Fibroblast of gingiva (primary cell): Measurements from ENCODE around the gene TRPT1.
A peak's percentile ranks its signal among the peaks of the same experiment; 100 is the strongest.

Source experiments
- DNase-seq: peaks from one replicate; pipeline ENCODE4 v3.0.0-alpha.2; 2011; ENCODE audit warnings: low read depth

TRPT1 gene

GRCh38 chr11:64230171-64230984 is 4.4 kb upstream of the TRPT1 start, which contains the start of gene DNAJC4:
DNAJC4 (plus strand) TSS chr11:64230548; CDS start chr11:64230855, 307 bp downstream.
- DNase-seq, result peak; percentile 75

GRCh38 chr11:64229744-64230170 is 3.8 kb upstream of the TRPT1 start:
- no peak for DNase-seq

- no peak for DNase-seq
Measured at GRCh38 chr11:64229090-64229743, 3.2 kb upstream of the TRPT1 start.

- no peak for DNase-seq
Measured at GRCh38 chr11:64227405-64227956, 1.5 kb upstream of the TRPT1 start.

- no peak for DNase-seq
Measured at GRCh38 chr11:64226507-64227051, 593 bp upstream of the TRPT1 start.

GRCh38 chr11:64224891-64225607 is 937 bp downstream of the TRPT1 start:
- no peak for DNase-seq

GRCh38 chr11:64224151-64224890 is 1.7 kb downstream of the TRPT1 start:
- DNase-seq, result no peak

GRCh38 chr11:64223001-64223651 is 2.9 kb downstream of the TRPT1 start:
- no peak for DNase-seq

GRCh38 chr11:64222651-64223000 is 3.4 kb downstream of the TRPT1 start:
- no peak for DNase-seq

GRCh38 chr11:64220798-64221197 is 5.2 kb downstream of the TRPT1 start:
- DNase-seq, result no peak

GRCh38 chr11:64220271-64220670 is 5.7 kb downstream of the TRPT1 start:
- no peak for DNase-seq

- no peak for DNase-seq
Measured at GRCh38 chr11:64219755-64220154, 6.2 kb downstream of the TRPT1 start.

GRCh38 chr11:64219354-64219684 is 6.7 kb downstream of the TRPT1 start:
- DNase-seq, result no peak

GRCh38 chr11:64218628-64219353 is 7.2 kb downstream of the TRPT1 start:
- no peak for DNase-seq

GRCh38 chr11:64216879-64217278 is 9.1 kb downstream of the TRPT1 start:
- DNase-seq, result no peak

- no peak for DNase-seq
Measured at GRCh38 chr11:64211181-64211872, 14.7 kb downstream of the TRPT1 start.

GRCh38 chr11:64210301-64211020 is 15.5 kb downstream of the TRPT1 start:
- no peak for DNase-seq

GRCh38 chr11:64209563-64209843 is 16.5 kb downstream of the TRPT1 start:
- no peak for DNase-seq

- DNase-seq, result no peak
Measured at GRCh38 chr11:64208796-64209562, 17.0 kb downstream of the TRPT1 start.
